Memory B cell (primary cell): ENCODE data around the gene MYBPC2.
"Not testable (repeated sequence)": the region's sequence is repeated elsewhere in the genome, so short reads cannot be mapped to it uniquely, and the experiment has no call there.

Experiments
- ATAC-seq: fragments of 150-1000 bp; cut with Tn5 transposase; 2 replicates; pipeline ENCODE4 v1.10.0; 2021; ENCODE audit warnings: low read depth, mild to moderate bottlenecking, moderate library complexity
- DNase-seq, 2 donors: peaks; one replicate each; pipeline ENCODE4 v3.0.0; 2022; ENCODE audit warnings: low spot score in 2 of 2
- H3K27ac Mint-ChIP-seq: one replicate; pipeline ENCODE4 v1.8.0; 2022; ENCODE audit warnings: mild to moderate bottlenecking, moderate library complexity, mixed read lengths
- H3K27me3 Mint-ChIP-seq: one replicate; pipeline ENCODE4 v1.8.0; 2022; ENCODE audit warnings: mixed read lengths
- H3K36me3 Mint-ChIP-seq: one replicate; pipeline ENCODE4 v1.8.0; 2022; ENCODE audit warnings: mild to moderate bottlenecking, mixed read lengths
- H3K4me1 Mint-ChIP-seq: one replicate; pipeline ENCODE4 v1.8.0; 2022; ENCODE audit warnings: mixed read lengths
- H3K4me3 Mint-ChIP-seq: one replicate; pipeline ENCODE4 v1.8.0; 2022; ENCODE audit warnings: mild to moderate bottlenecking, moderate library complexity, mixed read lengths
- H3K9me3 Mint-ChIP-seq: one replicate; pipeline ENCODE4 v1.8.0; 2022; ENCODE audit warnings: mixed read lengths

Gene MYBPC2

DNA sequence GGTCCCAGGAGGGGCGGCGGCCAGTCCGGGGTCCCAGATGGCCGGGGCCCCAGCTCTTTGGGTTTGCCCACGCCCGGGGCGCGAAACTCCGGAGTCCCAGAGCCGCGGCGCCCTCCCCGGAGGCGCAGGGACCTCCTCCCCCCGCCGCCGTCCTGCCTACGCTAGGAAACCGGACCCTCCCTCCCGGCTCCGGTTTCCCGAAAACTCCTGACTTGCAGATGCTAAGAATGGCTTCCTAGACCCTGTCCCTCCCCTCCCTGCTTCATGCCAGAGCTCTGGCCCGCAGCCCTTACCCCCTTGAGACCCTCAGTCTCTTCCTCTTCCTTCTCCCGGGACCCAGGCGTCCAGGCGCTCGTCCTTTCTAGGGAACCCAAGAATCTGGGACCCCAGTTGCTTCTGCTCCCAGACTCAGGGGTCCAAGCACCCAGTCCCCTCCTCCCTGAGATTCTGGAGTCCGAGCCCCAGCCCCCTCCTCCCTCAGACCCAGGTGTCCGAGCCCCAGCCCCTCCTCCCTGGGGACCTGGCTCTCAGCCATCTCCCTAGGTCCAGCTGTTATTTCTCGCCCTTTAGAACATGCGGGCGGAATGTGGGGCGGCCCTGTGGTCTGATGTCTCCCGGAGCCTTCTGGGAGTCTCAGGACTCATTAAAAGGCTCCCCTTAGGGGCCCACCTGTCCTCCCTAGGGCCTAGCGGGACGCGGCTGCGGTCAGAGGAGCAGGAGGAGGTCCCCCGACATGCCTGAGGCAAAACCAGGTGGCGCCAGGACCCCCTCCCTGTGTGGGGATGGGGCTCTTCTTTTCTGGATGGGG, at the start of gene MYBPC2:
Gene MYBPC2 (plus strand): TSS at position 672 of the 808 bp plus-strand sequence. CDS start 62 bp downstream, at position 734.
- Mint-ChIP-seq H3K4me1 (peaks cover 50% of the 10 kb centered on the region), H3K36me3 (no peaks in the 10 kb centered on the region), H3K9me3 (no peaks in the 10 kb centered on the region), H3K4me3 (peak within 1 kb of the TSS; percentile 86), H3K27me3 (no peaks in the 10 kb centered on the region), H3K27ac (peak within 1 kb of the TSS; percentile 95)
- ATAC-seq: no peak
- no peak for DNase-seq

DNA sequence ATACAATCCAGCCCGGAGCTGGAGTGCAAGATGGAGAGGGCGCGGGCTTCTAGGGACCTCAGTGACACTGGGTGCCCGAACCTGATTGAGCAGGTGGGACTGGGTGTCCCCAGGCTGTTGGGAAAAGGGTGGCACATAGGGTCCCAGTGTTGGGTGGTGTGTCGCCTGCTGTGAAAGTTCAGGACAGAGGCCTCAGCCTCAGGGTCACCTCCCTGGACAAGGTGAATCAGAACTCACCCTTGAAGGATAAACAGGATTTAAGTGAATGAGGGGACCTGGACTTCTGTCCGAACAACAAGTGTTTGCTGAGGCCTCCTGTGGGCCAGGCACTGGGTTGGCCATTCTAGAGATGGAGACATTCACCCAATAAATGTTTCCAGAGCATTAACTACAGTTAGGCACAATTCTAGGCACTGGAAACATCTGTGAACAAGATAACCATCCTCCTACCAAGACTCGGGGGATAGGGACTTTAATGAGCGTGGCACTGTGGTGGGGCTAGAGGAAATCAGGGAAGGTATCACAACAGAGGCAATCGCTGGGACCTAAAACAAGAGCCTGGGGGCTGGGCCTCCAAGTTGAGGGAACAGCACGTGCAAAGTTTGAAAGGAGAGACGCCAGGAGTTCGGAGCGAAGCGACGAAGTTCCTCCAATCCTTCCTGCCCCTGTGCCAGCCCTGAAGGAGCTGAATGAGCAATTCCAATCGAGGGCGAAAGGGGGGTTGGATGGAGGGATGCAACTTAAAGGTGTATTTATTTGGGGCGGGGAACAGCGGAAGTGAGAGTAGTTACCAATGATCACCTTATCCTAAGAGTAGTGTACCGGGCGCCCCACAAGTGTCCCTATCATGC, 49.5 kb upstream of the MYBPC2 start:
- DNase-seq: peak in 1 of 2 donors; percentile 30
- H3K4me1 Mint-ChIP-seq: peaks cover 34% of the 10 kb centered on the region

DNA sequence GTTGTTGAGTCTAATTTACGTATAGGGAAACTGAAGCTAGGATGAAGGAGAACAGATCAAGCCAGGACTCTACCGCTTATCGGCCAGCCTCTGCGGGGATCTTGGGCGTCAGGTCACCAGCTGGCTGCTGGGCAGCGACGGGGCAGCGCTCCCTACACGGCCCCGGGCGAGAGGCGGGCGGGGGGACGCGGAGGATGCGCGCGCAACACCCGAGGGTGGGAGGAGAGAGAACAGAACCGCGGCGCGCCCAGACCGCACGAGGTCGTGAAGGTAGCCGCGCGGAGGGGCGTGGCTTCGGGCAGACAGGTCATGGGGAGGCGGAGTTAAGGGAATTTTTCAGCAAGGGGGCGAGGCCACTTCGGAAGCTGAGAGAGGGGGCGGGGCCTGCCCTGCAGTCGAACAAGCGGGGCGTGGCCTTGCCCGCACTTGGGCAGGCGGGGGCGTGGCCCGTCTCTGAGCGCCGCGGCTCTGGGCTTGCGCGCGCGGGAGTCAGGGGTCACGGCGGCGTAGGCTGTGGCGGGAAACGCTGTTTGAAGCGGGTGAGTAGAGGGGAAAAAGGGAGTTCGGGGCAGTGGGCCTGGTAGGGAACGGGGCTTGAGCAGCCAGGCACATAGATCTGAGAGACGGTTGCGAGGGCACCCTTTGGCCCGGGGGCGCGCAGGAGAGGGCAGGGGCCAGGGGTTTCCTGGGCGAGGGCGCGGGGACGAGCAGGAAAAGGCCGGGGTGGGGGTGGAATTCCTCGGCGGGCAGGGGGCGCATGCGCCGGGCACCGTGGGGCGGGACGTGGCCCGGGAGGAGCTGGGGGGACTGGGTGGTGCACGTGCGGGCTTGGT, 48.6 kb upstream of the MYBPC2 start, which contains the start of gene POLD1:
Gene POLD1 (plus strand): TSS at position 496 of the 833 bp plus-strand sequence. CDS start 14,505 bp downstream, outside the sequence.
- H3K9me3 Mint-ChIP-seq: no peaks in the 10 kb centered on the region
- H3K27ac Mint-ChIP-seq: peak within 1 kb of the TSS; percentile 91
- H3K27me3 Mint-ChIP-seq: no peaks in the 10 kb centered on the region
- H3K36me3 Mint-ChIP-seq: peaks cover 20% of the 10 kb centered on the region
- ATAC-seq (peak; percentile 83), DNase-seq (peak; percentile 97 to 99)
- H3K4me1 Mint-ChIP-seq: peaks cover 32% of the 10 kb centered on the region
- H3K4me3 Mint-ChIP-seq: peak within 1 kb of the TSS; percentile 94

More for the DNA sequence above, 49.5 kb upstream of the MYBPC2 start:
- H3K4me3 Mint-ChIP-seq: peak overlapping the region; percentile 94
- ATAC-seq: peak; percentile 30
- no peaks in the 10 kb centered on the region for H3K9me3 Mint-ChIP-seq
- peaks cover 23% of the 10 kb centered on the region for H3K36me3 Mint-ChIP-seq
- H3K27me3 Mint-ChIP-seq: no peaks in the 10 kb centered on the region
- peak overlapping the region; percentile 91 for H3K27ac Mint-ChIP-seq

DNA sequence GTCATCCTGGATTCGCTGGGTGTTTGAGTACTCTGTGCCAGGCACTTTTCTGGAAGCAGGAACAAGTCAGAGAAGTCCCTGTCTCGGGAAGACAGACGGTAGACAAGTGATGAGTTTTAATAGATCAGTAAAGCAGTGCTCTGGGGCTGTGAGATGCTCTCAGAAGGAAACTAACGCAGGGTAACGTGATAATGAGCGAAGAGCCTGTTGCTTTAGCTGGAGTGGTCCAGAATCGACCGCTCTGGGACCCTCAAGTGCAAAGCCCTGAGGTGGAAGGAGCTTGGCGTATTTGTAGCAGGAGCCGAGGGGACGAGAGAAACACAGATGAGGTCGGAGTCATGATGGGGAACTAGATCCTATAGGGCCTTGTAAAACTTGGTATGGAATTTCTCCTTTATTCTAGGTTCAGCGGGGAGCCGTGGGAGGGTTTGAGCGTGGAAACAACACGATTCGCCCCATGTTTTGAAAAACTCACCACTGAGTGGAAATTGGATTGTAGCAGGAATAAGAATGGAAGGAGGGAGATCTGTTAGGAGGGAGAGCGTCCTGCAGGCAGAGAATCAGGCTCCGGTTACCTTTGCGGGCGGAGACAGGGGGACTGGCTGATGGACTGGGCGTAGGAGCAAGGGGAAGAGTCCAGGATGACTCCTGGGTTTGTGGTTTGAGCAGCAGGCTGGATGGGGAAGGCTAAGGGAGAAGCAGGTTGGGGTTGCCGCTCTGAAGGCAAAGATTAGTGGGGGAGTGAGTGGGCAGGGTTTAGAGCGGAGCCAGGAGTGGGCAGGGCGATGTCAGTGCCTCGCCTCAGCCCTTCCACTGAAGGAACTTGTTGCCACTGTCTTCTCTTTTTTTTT, 47.8 kb upstream of the MYBPC2 start:
- Mint-ChIP-seq H3K4me3 (peak overlapping the region; percentile 94), H3K27ac (peak overlapping the region; percentile 91), H3K4me1 (peaks cover 23% of the 10 kb centered on the region), H3K9me3 (no peaks in the 10 kb centered on the region), H3K36me3 (peaks cover 12% of the 10 kb centered on the region), H3K27me3 (no peaks in the 10 kb centered on the region)
- no peak for DNase-seq
- ATAC-seq: no peak

DNA sequence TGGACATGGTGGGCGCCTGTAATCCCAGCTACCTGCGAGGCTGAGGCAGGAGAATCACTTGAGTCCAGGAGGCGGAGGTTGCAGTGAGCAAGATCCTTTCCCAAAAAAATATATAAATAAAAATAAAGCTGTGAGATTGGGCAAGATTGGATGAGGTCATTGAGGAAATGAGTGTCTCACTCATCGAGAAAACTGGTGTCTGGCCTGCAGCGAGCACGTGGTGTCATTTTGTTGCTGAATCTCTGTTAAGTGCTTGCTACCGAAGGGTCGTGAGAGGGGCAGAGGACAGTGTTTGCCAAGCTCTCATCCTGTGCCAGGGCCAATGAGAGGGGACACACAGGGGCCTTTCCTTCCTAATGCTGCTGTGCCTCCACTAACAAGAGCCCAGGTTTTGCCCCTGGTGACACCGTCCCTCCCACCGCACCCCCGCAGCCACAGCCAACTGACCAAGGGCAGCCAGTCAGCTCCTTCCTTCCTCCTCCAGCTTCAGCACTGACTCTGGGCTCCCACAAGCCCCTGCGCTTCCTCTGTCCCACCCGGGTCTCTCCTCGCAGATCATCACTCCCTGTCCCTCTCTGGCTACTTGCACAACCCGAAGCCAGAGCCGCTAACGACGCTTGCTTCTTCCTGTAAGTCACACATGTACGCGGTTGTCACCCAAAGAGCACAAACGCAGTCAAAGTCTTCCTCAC, 45.4 kb upstream of the MYBPC2 start:
- no peak overlapping the region for H3K27ac Mint-ChIP-seq
- no peaks in the 10 kb centered on the region for H3K27me3 Mint-ChIP-seq
- no peak overlapping the region for H3K4me3 Mint-ChIP-seq
- ATAC-seq (no peak), DNase-seq (no peak)
- H3K9me3 Mint-ChIP-seq: no peaks in the 10 kb centered on the region
- peaks cover 5% of the 10 kb centered on the region for H3K36me3 Mint-ChIP-seq
- peaks cover 22% of the 10 kb centered on the region for H3K4me1 Mint-ChIP-seq

DNA sequence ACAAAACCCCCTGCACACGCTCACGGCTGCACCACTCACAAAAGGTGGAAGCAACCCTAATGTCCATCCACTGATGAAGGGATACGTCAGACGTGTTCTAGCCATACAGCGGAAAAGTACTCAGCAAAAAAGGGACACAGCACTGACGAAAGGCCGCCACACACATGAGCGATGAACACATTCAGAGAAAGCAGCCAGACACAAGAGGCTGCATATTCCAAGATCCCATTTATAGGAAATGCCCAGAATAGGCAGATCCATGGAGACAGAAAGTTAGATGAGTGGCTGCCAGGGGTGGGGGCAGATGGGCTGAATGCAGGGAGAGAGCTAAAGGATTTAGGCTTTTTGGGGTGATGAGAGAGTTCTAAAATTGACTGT, 44.8 kb upstream of the MYBPC2 start:
- H3K27ac Mint-ChIP-seq: no peak overlapping the region
- no peak for ATAC-seq
- no peak for DNase-seq
- peaks cover 1% of the 10 kb centered on the region for H3K9me3 Mint-ChIP-seq
- H3K36me3 Mint-ChIP-seq: peaks cover 6% of the 10 kb centered on the region
- no peak overlapping the region for H3K4me3 Mint-ChIP-seq
- peaks cover 22% of the 10 kb centered on the region for H3K4me1 Mint-ChIP-seq
- no peaks in the 10 kb centered on the region for H3K27me3 Mint-ChIP-seq

DNA sequence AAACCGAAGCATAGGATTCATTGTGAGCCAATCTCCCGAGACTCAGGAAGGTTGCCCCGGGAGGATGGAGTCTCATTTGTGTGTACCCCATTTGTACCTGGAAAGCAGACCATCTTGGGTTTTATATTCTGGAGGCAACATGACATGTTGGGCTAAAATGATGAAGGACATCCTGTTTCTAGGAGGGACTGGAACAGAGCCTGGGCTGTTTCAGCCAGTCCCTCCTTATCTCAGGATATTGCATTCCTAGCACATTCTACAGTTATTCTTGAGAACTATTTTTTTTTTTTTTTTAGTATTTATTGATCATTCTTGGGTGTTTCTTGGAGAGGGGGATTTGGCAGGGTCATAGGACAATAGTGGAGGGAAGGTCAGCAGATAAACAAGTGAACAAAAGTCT, 42.4 kb upstream of the MYBPC2 start:
- H3K36me3 Mint-ChIP-seq, H3K27ac Mint-ChIP-seq, H3K4me1 Mint-ChIP-seq, H3K27me3 Mint-ChIP-seq, H3K4me3 Mint-ChIP-seq, H3K9me3 Mint-ChIP-seq, DNase-seq, ATAC-seq: not testable (repeated sequence)

DNA sequence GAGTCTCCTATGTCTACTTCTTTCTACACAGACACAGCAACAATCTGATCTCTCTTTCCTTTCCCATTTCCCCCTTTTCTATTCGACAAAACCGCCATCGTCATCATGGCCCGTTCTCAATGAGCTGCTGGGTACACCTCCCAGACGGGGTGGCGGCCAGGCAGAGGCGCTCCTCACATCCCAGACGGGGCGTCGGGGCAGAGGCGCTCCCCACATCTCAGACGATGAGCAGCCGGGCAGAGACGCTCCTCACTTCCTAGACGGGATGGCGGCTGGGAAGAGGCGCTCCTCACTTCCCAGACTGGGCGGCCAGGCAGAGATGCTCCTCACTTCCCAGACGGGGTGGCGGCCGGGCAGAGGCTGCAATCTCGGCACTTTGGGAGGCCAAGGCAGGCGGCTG, 41.7 kb upstream of the MYBPC2 start:
- not testable (repeated sequence) for H3K27me3 Mint-ChIP-seq, H3K27ac Mint-ChIP-seq, H3K9me3 Mint-ChIP-seq, DNase-seq, ATAC-seq, H3K4me3 Mint-ChIP-seq, H3K4me1 Mint-ChIP-seq
- peaks cover 10% of the 10 kb centered on the region for H3K36me3 Mint-ChIP-seq

DNA sequence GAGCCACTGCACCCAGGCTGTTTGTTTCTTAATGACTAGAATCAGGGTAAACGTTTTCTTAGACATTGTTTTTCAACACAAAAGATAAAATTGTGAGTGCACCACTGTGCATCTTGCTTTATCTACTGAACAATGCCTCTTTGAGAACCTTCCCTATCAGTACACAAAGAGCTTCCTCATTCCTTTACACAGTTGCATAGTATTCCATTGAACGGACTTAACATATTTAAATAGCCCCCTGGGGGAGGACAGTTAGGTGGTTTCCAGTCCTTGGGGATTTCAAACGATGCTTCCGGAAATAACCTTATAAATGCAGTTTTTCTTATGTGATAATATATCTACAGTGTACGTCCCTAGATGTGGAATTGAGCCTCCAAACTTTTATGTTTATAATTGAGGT, 39.9 kb upstream of the MYBPC2 start:
- Mint-ChIP-seq H3K9me3 (peaks cover 1% of the 10 kb centered on the region), H3K4me1 (peaks cover 2% of the 10 kb centered on the region), H3K27ac (no peak overlapping the region), H3K27me3 (no peaks in the 10 kb centered on the region), H3K36me3 (peaks cover 7% of the 10 kb centered on the region), H3K4me3 (no peak overlapping the region)
- ATAC-seq (no peak), DNase-seq (no peak)

DNA sequence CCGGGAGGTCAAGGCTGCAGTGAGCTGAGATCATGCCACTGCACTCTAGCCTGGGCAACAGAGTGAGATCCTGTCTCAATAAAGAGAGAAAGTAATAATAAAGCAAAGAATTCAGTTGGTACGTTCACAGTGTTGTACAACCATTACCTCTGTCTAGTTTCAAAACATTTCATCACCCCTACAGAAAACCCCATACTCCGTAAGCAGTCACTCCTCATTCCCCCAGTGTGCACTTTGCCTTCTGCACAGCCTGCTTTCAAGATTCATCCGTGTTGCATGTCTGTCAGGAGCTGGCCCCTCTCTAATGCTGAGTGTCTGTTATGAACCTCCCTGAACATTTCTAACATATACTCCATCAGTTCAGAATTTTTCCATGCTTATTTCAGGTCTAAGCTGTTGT, 39.1 kb upstream of the MYBPC2 start:
- H3K27ac Mint-ChIP-seq: no peak overlapping the region
- peaks cover 5% of the 10 kb centered on the region for H3K4me1 Mint-ChIP-seq

DNA sequence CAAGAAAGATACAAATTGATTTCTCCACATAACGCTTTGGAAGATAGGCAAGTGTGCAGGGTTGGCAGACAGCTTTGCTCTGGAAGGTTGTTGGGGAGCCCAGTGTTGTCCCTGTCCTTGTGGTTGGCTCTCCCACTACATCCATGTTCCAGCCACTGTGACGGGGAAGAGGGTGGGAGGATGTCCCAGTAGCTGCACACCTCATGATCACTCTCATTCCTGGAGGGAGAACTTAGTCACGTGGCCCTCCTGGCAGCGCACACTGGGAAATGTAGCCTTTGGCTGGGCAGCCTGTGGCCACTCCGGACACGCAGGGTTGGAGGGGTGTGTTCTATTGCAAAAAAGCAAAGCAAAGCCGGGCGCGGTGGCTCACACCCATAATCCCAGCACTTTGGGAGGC, 38.7 kb upstream of the MYBPC2 start:
- no peak overlapping the region for H3K4me3 Mint-ChIP-seq

More for the DNA sequence above, 39.1 kb upstream of the MYBPC2 start:
- no peaks in the 10 kb centered on the region for H3K27me3 Mint-ChIP-seq
- peaks cover 1% of the 10 kb centered on the region for H3K9me3 Mint-ChIP-seq
- DNase-seq (no peak), ATAC-seq (no peak)
- no peak overlapping the region for H3K4me3 Mint-ChIP-seq
- peaks cover 9% of the 10 kb centered on the region for H3K36me3 Mint-ChIP-seq

DNA sequence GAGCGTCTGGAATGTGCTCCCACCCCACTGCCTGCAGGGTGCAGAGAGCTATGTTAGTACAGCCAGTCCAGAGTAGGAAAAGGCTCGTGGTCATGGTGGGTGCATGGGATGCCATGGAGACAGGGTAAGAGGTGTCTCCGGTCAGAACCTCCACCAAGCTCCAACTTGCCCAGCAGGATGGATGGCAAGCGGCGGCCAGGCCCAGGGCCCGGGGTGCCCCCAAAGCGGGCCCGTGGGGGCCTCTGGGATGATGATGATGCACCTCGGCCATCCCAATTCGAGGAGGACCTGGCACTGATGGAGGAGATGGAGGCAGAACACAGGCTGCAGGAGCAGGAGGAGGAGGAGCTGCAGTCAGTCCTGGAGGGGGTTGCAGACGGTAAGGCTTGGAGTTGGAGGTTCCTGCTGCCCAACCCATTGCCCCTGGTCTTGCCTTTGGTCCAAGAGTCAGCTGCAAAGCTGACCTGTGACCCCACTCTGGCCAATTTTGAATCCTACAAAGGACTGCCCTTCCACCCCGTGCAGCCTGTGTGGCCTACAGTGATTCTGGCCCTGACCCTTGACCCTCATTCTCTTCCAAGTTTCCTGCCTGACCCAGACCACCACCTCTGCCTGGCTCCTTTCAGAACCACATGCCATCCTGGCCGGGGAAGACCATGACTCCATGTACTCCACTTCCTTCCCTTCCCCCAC, 33.9 kb upstream of the MYBPC2 start:
- Mint-ChIP-seq H3K27me3 (no peaks in the 10 kb centered on the region), H3K4me3 (no peak overlapping the region), H3K9me3 (no peaks in the 10 kb centered on the region), H3K27ac (no peak overlapping the region), H3K36me3 (peaks cover 11% of the 10 kb centered on the region), H3K4me1 (peaks cover 5% of the 10 kb centered on the region)
- DNase-seq (no peak), ATAC-seq (no peak)

More for the DNA sequence above, 38.7 kb upstream of the MYBPC2 start:
- Mint-ChIP-seq H3K27ac (no peak overlapping the region), H3K36me3 (peaks cover 9% of the 10 kb centered on the region), H3K9me3 (peaks cover 1% of the 10 kb centered on the region), H3K4me1 (peaks cover 5% of the 10 kb centered on the region), H3K27me3 (no peaks in the 10 kb centered on the region)
- no peak for DNase-seq
- no peak for ATAC-seq
